Smooth muscle cell (in vitro differentiated cells): ENCODE data around the gene NCOR2. TPM values are rescaled to one million over a fixed set of nuclear protein-coding genes. Genes with fewer than 3 reads are reported as not detected.
A peak's percentile ranks its signal among the peaks of the same experiment; 100 is the strongest.

ENCODE experiments used
- DNase-seq: peaks from one replicate; lab custom pipeline; 2025; ENCODE audit not compliant: unreplicated experiment; lab: John Stamatoyannopoulos, UW
- H2AFZ ChIP-seq: fragments of 200-600 bp; sonication (generic); 2 replicates; pipeline ENCODE4 v1.6.0; 2016; ENCODE audit warnings: antibody characterized with exemption, low read depth, mild to moderate bottlenecking
- H3F3A ChIP-seq: fragments of 200-600 bp; sonication (generic); 2 replicates; pipeline ENCODE4 v1.6.0; 2017; ENCODE audit warnings: antibody characterized with exemption, low read depth
- H3K27ac ChIP-seq: fragments of 200-600 bp; sonication (generic); 2 replicates; pipeline ENCODE4 v1.5.1; 2016; ENCODE audit warnings: low read depth, mild to moderate bottlenecking
- H3K27me3 ChIP-seq: fragments of 200-600 bp; sonication (generic); 2 replicates; pipeline ENCODE4 v1.6.1; 2016; ENCODE audit warnings: low read depth, mild to moderate bottlenecking
- H3K36me3 ChIP-seq: fragments of 200-600 bp; sonication (generic); 2 replicates; pipeline ENCODE4 v1.5.1; 2016; ENCODE audit warnings: low read depth
- H3K4me1 ChIP-seq: fragments of 200-600 bp; sonication (generic); 2 replicates; pipeline ENCODE4 v1.5.1; 2016; ENCODE audit warnings: low read depth
- H3K4me2 ChIP-seq: fragments of 200-600 bp; sonication (generic); 2 replicates; pipeline ENCODE4 v1.6.0; 2016; ENCODE audit warnings: mild to moderate bottlenecking
- H3K4me3 ChIP-seq: fragments of 200-600 bp; sonication (generic); 2 replicates; pipeline ENCODE4 v1.5.1; 2016; ENCODE audit warnings: mild to moderate bottlenecking
- H3K79me2 ChIP-seq: fragments of 200-600 bp; sonication (generic); 2 replicates; pipeline ENCODE4 v1.6.0; 2016; ENCODE audit warnings: low read depth, mild to moderate bottlenecking
- H3K9ac ChIP-seq: fragments of 200-600 bp; sonication (generic); 2 replicates; pipeline ENCODE4 v1.6.0; 2016; ENCODE audit warnings: low read depth
- H3K9me3 ChIP-seq: fragments of 200-600 bp; sonication (generic); replicated peaks from 2 replicates; pipeline ENCODE4 v1.5.1; 2016; ENCODE audit warnings: low read depth
- H4K20me1 ChIP-seq: fragments of 200-600 bp; sonication (generic); 2 replicates; pipeline ENCODE4 v1.6.0; 2016; ENCODE audit warnings: low read depth
- CTCF ChIP-seq: fragments of 200-600 bp; sonication (generic); IDR thresholded peaks from 2 replicates; pipeline ENCODE4 v1.5.1; 2017; ENCODE audit warnings: borderline replicate concordance, mild to moderate bottlenecking, antibody characterized with exemption; ENCODE audit not compliant: insufficient read depth, poor library complexity, severe bottlenecking
- WGBS: methylation state at CpG from one replicate; pipeline ENCODE4 v1.1.7; 2016; ENCODE audit warnings: low lambda C conversion rate; 5-methylcytosine and 5-hydroxymethylcytosine counted together
- polyA plus RNA-seq: library from polyadenylated mRNA; unstranded; fragments of >200 nt; fragmentation: Nextera tagmentation; extraction: Ambion mirVana; gene quantifications from 2 replicates; pipeline ENCODE4 v1.2.1, GENCODE V29; 2016
- total RNA-seq: library from RNA; depleted of rRNA; stranded (reverse); fragments of >200 nt; gene quantifications from 2 replicates; pipeline ENCODE4 v1.2.3, GENCODE V29; 2014

NCOR2 gene
- total and polyA plus RNA-seq, 2 experiments from 2014 or later, result 64.1 to 164 TPM

- H3K79me2 ChIP-seq, result no peaks in the 10 kb centered on the region
- TF ChIP-seq CTCF, result no peak
- no peak overlapping the region for H2AFZ ChIP-seq
- no peaks in the 10 kb centered on the region for H4K20me1 ChIP-seq
- no peak overlapping the region for H3K9ac ChIP-seq
- no peaks in the 10 kb centered on the region for H3K4me1 ChIP-seq
- H3K36me3 ChIP-seq, result no peaks in the 10 kb centered on the region
- 86% methylated on average over 21 of the region's 21 CpGs for WGBS
- H3F3A ChIP-seq, result peaks cover 10% of the 10 kb centered on the region
- H3K4me2 ChIP-seq, result no peak overlapping the region
- no peaks in the 10 kb centered on the region for H3K9me3 ChIP-seq
- no peak overlapping the region for H3K27ac ChIP-seq
- DNase-seq, result no peak
- no peaks in the 10 kb centered on the region for H3K27me3 ChIP-seq
- no peak overlapping the region for H3K4me3 ChIP-seq
Measured at GRCh38 chr12:124592481-124593160, 25.2 kb upstream of the NCOR2 start.

- Histone ChIP-seq H4K20me1 (no peaks in the 10 kb centered on the region), H3K4me1 (no peaks in the 10 kb centered on the region), H3F3A (peaks cover 10% of the 10 kb centered on the region), H3K36me3 (no peaks in the 10 kb centered on the region), H3K27me3 (no peaks in the 10 kb centered on the region), H3K27ac (no peak overlapping the region), H3K4me3 (no peak overlapping the region), H2AFZ (no peak overlapping the region), H3K9me3 (no peaks in the 10 kb centered on the region), H3K4me2 (no peak overlapping the region), H3K9ac (no peak overlapping the region), H3K79me2 (no peaks in the 10 kb centered on the region)
- TF ChIP-seq CTCF, result no peak
- DNase-seq, result no peak
- WGBS, result 66% methylated on average over 6 of the region's 6 CpGs
Measured at GRCh38 chr12:124592050-124592449, 24.6 kb upstream of the NCOR2 start.

- Histone ChIP-seq H3K79me2 (no peaks in the 10 kb centered on the region), H2AFZ (no peak overlapping the region), H3K36me3 (no peaks in the 10 kb centered on the region), H3K4me2 (no peak overlapping the region), H3K4me3 (no peak overlapping the region), H3K4me1 (no peaks in the 10 kb centered on the region), H3K9me3 (no peaks in the 10 kb centered on the region), H3K27ac (no peak overlapping the region), H4K20me1 (no peaks in the 10 kb centered on the region), H3K9ac (no peak overlapping the region), H3F3A (peaks cover 10% of the 10 kb centered on the region), H3K27me3 (no peaks in the 10 kb centered on the region)
- WGBS, result 97% methylated on average over 6 of the region's 6 CpGs
- no peak for DNase-seq
- TF ChIP-seq CTCF, result no peak
Measured at GRCh38 chr12:124590447-124590846, 23.0 kb upstream of the NCOR2 start.

- H3K4me1 ChIP-seq, result no peaks in the 10 kb centered on the region
- no peaks in the 10 kb centered on the region for H4K20me1 ChIP-seq
- WGBS, result 14% methylated on average over 9 of the region's 9 CpGs
- no peaks in the 10 kb centered on the region for H3K27me3 ChIP-seq
- no peak for TF ChIP-seq CTCF
- DNase-seq, result no peak
- H3K27ac ChIP-seq, result peak overlapping the region; percentile 89
- no peak overlapping the region for H3K4me3 ChIP-seq
- peaks cover 10% of the 10 kb centered on the region for H3F3A ChIP-seq
- no peaks in the 10 kb centered on the region for H3K9me3 ChIP-seq
- H3K79me2 ChIP-seq, result no peaks in the 10 kb centered on the region
- H3K4me2 ChIP-seq, result peak overlapping the region; percentile 76
- H2AFZ ChIP-seq, result peak overlapping the region; percentile 58
- H3K9ac ChIP-seq, result peak overlapping the region; percentile 69
- no peaks in the 10 kb centered on the region for H3K36me3 ChIP-seq
Measured at GRCh38 chr12:124588751-124589267, 21.4 kb upstream of the NCOR2 start.
